HG03565 (cell line): ENCODE measurements around the gene PDE4B.

Experiments used
- ATAC-seq: cut with Tn5 transposase; IDR thresholded peaks from one replicate; pipeline ENCODE4 v1.9.1; 2021; ENCODE audit warnings: mild to moderate bottlenecking, moderate library complexity; ENCODE audit not compliant: unreplicated experiment

PDE4B gene

GRCh38 chr1:66371233-66372005 is 578.7 kb downstream of the PDE4B start:
- ATAC-seq = peak; percentile 22

DNA sequence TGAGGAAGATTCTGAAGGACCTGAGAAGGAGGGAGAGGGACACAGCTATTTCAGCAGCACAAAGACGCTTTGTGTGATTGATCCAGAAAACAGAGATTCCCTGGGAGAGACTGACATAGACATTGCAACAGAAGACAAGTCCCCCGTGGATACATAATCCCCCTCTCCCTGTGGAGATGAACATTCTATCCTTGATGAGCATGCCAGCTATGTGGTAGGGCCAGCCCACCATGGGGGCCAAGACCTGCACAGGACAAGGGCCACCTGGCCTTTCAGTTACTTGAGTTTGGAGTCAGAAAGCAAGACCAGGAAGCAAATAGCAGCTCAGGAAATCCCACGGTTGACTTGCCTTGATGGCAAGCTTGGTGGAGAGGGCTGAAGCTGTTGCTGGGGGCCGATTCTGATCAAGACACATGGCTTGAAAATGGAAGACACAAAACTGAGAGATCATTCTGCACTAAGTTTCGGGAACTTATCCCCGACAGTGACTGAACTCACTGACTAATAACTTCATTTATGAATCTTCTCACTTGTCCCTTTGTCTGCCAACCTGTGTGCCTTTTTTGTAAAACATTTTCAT is 579.9 kb downstream of the PDE4B start:
- ATAC-seq = no peak

- no peak for ATAC-seq
These were observed 580.5 kb downstream of the PDE4B start for GRCh38 chr1:66373157-66373591.

GRCh38 chr1:66374148-66374547 is 581.5 kb downstream of the PDE4B start:
- peak; percentile 38 for ATAC-seq

DNA sequence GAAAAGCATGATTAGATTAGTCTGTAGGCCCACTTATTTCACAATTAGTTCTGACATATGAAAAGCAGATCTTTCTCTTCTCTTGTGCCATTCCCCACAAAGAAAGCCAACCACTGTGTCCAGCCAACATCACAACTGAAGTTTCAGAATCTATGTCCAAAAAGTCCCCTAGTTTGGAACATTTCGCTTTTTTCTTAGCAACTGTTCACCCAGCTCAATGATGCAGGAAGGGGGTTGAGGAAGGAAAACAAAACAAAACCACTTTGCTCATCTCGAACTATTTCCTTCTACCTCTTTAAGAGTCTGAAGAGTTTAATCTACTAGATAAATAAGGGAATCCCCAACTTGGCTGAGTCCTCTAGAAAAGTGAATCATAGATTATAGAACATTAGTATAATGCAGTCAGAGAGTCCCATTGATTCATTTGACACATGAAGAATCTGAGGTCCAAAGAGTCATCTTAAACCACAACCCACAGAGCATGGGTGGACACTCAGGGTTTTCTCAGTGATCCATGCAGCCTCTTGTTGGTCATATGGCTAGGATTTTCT is 581.9 kb downstream of the PDE4B start:
- ATAC-seq = peak; percentile 43

GRCh38 chr1:66375125-66375524 is 582.4 kb downstream of the PDE4B start:
- ATAC-seq = no peak

DNA sequence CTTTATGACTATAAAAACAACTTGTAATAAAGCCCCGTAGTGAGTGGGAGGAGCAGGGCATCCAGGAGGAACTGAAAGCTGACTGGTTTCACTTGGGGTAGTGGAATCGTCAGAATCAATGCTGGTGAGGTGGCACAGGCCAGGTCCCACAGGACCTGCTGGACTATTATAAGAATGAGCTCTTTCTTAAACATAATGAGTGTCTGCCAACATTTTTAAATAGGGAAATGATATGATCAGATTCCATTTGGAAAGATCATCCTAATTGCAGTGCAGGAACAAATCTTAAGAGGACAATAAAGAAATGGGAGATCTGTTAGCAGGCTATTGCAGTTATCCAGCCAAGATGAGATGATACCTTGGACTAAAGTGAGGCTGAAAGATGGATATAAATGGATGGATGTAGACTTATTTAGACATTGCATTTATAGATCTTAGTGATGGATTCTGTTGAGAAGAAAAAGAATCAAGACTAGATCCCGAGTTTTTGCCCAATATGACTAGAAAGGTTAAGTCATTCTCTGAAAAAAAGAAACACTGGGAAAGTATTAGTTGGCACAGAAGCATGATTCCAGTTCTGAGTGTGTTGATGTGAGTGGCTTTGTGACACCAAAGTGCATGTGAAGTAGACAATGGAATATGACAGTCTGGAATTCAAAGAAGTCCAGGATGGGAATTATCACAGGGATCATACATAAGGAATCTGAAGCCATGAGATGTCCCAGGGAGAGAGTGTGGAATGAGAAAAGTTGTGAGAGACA is 587.9 kb downstream of the PDE4B start:
- peak; percentile 94 for ATAC-seq

DNA sequence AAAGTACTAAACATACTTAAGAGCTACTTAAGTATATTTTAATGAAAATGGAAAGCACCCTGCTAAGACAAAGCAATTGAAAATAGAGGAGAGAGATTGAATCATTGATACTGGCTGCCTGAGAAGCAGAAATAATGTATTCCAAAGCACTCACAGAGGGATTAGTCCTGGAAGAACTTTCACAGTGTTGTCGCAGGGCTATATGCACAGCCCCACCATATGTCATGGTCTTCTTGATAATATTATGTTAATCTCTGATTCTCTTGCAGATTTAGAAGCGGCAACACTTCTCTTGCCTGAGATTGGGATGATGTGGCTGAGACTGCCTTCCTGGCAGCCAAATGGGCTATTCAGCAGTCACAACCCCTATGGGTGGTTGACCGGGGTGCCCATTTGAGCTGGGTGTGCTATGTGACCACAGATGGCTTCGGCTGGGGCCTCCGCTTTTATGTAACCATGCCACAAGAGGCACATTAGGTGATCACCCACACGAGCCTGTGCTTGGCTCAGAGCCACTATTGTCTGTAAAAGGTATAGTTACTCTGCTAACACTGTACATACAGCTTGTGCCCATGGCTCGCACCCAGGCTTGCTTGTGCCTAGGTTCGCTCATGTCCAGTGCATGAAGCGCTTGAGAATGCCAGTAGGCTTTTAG is 589.1 kb downstream of the PDE4B start:
- ATAC-seq = no peak

GRCh38 chr1:66383168-66383567 is 590.5 kb downstream of the PDE4B start:
- ATAC-seq = no peak

DNA sequence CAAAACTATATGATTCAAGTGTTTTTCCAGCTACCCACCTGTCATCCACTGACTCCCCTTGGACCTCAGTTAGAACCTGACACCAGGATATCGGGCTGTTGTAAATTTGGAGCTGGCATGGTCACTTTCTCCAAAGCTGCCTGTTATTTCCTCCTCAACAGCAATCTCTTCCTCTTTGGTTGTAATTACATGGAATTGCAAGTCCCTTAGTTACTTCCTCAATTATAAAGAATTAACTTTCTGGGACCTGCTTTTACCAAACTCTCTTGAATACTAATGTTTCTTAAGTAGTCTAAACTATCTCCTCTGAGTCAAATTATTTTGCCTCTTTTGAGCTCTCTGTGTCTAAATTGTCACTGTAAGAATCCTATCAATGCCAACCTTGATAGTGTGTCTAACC is 590.9 kb downstream of the PDE4B start:
- ATAC-seq = no peak

DNA sequence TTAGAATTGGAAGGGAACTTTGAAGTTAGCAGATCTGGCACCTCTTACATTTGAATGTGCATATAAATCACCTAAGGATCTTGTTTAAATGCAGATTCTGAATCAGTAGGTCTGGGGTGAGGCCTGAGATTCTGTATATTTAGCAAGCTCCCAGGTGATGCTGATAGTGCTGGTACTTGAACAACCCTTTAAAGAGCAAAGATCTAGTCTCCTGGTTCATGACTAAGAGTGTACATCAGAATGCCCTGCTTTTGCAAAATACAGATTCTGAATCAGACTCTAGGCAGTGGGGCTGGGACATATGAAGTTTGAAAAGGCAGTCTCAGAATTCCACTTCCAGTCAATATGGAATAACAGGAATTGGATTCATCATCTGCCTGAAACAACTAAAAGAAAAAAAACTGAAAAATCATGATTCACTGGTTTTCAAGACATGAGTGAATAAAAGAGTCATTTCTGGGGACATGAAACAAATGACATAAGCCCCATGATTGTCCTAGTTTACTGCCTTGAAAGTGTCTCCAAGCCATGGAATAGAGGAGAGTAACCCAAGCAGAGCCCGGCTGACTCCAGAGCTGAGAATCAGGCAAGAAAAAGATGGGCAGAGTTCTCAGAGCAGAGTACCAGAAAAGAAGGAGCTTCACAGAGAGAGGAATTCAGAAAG is 591.7 kb downstream of the PDE4B start:
- ATAC-seq = no peak

DNA sequence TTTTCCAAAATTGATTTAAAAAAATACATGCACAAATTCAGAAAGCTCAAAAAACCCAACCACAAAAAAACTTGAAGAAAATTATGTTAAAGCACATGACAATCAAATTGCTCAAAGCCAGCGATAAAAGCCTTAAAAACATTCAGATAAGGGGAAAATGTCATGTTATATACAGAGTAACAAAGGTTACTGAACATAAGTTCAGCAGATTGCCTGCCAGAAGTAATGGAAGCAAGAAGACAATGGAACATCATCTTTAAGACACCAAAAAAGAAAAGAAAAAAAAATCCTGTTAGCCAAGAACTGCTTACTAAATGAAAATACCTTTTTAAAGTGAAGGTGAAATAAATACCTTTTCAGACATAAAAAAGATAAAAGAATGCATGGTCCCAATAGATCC is 594.0 kb downstream of the PDE4B start:
- no peak for ATAC-seq

GRCh38 chr1:66388913-66389312 is 596.2 kb downstream of the PDE4B start:
- no peak for ATAC-seq

DNA sequence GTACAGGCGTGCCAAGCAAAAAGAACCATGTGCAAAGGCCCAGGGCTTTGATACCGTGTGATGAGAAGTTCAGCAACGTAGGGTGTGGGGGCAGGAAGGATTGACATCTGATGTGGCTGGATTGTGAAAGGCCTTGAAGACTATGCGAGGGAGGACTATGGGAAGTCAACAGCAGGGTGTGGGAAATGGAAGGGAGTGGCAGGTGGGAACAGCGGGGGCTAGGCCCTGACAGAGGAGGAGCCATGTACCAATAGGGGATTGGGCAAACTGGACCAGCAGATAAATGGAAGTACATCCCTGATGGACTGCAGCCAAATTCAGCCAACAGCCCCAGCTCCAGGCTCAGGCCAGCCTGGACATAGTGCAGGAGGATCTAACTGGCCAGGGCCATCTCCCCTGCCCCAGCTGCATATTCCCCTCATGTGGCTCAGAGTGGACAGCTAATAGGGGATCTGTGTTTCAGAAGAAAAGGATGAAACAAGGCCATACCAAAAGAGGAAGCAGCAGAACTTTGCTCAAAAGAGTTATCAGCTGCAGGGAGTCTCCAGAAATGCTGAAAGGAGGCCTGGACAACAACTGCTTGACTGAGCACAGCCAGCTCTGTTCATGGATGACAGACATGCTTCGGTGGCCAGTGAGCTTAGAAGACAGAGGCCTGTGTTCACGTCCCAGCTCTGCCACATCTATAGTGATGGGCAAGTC is 601.0 kb downstream of the PDE4B start:
- no peak for ATAC-seq

DNA sequence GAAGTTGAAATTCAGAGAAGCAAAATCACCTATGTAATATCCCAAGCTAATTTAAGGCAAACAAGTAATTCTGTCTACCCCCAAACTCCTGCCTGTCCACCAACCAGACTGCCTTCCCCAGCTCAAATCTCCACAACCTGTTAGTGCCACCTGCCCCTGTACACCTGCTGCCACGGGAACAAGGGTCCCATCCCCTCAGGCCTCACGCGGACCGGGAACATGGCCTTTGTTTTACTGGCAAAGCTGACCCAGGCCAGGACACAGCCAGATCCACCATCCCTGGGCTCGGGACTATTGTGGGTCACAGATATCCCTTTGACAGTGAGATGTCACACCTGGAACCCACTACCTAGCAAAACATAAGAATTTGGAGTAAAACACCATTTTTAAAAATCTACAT is 601.9 kb downstream of the PDE4B start:
- no peak for ATAC-seq

- ATAC-seq = no peak
These were observed 602.7 kb downstream of the PDE4B start for GRCh38 chr1:66395202-66396061.

DNA sequence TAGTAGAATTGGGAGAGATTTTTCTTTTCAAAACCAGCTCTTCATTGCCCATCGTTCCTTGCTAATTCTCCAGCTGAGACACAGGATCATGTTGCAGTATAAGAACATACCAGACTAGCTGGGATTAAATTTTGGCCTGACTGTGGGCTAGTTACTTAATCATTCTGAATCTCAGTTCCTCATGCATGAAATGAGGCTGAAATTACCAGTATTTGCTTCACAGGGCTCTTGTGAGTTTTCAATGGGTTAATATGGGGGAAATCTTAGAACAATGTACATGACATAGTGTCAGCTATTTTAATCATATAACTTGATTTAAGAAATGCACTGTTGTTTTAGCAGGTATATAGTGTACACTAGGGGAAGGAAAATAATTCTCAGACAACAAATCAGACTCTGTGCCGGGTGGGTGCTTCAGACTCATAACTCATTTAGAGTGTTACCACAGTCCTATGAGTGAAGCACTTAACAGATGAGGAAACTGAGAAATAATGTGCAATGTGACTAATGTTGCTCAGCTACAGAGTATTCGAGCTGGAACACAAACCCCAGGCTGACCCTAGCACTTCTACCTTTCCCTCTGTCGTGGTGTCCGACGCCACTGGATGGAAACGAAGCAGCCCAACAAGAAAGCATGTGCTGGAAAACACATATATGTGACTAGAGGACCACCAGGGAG is 603.7 kb downstream of the PDE4B start:
- ATAC-seq = peak; percentile 44

GRCh38 chr1:66397192-66397591 is 604.5 kb downstream of the PDE4B start:
- peak; percentile 30 for ATAC-seq
